GM19240 (cell line): Measurements from ENCODE around the gene PIK3R6.
"Not testable (repeated sequence)": the region's sequence is repeated elsewhere in the genome, so short reads cannot be mapped to it uniquely, and the experiment has no call there.

Experiments
- DNase-seq: peaks from one replicate; pipeline ENCODE4 v3.0.0; 2011; ENCODE audit warnings: low spot score; ENCODE audit not compliant: insufficient read length

The PIK3R6 gene

DNA sequence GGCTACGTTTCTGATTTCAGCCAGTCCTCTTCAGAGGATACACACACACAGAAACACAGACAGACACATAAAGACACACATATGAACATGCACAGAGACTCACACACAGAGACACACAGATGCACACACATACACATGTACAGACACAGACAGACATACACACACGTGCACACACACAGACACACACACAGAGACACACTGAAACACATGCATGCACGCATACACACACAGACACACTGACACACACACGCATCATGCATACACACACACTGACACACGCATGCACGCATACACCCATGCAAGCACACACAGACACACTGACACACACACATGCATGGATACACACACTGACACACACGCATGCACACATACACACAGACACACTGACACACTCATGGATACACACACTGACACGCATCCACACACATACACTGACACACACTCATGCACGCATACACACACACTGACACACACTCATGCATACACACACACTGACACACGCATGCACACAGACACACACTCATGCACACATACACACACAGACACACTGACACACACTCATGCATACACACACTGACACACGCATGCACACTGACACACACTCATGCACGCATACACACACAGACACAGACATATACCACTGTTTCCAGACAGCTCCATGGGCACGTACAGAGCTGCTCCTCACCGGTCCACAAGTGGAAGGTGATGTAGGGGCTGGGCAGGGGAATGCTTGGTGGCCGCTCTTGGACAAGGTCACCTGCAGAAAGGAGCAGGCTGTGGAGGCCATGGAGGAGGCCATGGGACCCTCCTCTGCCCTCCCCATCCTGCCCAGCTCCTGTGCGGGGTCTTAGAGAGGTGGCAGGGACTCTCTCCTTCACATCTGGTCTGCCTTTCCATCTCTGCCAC lies 38.2 kb downstream of the PIK3R6 start:
- no peak for DNase-seq

DNA sequence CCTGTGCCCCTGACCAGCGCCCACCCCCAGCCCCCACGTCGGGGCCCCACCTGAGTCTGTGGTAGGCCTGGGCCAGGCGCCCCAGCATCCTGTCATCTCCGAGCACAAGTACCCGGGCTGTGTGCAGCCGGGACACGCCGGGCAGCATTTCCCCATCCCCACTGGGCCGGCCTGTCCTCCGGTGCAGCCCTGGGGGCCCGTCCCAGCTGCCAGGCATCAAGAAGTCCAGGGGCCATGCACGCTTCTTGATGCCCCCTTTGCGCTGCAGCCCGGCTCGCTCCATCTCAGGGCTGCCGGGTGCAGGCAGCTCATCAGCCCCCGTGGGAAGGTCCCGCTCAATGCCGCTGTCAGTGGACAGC lies 39.0 kb downstream of the PIK3R6 start:
- DNase-seq, result no peak

DNA sequence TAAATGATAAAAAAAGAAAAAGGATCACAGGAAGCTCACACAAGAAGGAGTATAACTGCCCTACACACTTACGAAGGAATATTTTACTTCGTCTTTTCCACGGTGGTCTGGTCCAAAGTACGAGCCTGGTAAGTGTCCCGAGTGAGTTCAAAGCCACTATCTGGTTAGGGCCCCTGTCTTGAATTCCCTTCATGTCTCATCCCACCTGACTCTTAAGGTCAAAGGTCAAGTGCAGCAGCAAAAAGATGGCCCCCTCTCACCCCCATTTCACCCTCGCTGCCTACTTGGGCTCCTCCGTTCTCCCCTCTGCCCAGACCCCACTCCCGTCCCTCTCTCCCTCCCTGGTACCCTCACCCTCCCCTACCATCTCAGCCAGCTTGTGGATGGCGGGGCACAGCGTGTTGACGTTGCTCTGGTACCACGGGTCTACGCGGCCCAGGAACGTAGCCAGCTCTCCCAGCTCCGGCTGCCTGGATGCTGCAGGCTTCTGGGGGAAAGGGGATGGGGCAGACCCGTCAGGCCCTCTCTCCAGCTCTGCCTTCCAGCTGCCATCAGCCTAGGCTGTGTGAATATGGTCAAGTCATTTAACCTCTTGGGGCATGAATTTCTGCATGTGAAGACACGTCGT lies 40.6 kb downstream of the PIK3R6 start:
- no peak for DNase-seq

DNA sequence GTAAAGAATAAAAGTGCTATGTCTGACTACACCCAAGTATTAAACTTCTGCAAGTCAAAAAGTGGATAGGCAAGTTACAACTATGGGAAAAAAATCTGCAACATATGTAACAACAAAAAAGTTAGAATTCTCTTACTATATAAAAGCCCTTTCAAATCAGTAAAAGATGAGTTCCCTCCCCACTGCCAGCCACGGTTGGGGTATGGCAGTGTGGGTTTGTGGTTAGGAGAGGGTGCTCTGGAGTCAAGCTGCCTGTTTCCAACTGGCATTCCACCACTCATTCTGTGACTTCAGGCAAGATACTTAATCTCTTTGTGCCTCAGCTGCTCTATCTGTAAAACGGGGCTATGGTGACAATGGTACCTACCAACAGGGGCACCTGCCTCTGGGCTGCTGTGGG lies 41.7 kb downstream of the PIK3R6 start:
- DNase-seq, result no peak

DNA sequence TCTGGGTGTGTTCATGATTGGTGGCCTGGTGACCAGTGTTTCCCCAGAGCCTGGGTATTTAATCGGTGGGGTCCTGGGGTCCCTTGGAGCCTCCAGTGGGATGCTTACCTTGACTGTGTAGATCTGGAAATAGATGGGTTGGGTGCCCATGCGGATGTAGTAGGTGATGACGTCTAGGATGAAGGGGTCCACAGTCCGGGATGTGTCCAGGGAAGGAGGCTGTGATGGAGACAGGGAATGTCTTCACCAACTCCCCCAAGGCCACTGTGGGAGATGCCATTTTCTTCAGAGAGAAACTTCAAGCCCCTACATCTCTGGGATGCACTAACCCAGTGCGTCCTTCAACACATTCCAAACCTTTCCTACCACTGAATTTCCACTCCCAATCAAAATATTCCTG lies 44.2 kb downstream of the PIK3R6 start:
- no peak for DNase-seq

- no peak for DNase-seq
These were observed 45.0 kb downstream of the PIK3R6 start for GRCh38 chr17:8822401-8823035.

GRCh38 chr17:8821446-8822105 lies 45.9 kb downstream of the PIK3R6 start:
- DNase-seq, result no peak

DNA sequence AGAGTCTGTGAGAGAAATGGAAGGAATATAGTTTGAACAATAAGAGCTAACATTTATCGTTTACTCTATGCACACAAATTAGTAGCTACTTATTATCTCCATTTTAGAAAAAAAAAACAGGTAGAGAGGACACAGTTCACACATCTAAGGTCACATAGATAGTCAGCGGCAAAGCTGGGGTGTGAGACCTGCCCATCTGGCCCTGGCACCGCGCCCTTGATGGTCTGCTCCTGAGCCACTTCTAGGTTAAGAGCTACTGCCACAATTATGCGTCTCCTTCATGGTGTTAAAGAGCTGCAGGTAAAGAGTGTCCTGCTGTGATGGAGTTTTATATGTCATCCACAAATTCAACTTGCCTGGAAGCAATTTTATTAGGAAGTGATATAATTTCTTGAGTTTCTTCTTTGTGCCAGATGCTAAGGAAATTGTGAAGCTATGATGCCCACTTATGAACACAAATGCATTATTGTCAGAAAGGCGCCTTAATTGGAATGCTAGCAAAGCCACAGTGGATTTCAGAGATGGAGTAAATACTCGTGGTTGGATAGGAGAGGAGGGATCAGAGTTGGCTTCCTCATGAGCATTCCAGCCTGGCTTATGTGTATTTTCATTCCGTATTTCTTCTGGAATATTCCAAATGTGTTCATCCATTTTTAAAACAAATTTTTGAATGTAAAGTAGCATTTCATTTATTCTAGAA lies 47.0 kb downstream of the PIK3R6 start:
- DNase-seq, result no peak

DNA sequence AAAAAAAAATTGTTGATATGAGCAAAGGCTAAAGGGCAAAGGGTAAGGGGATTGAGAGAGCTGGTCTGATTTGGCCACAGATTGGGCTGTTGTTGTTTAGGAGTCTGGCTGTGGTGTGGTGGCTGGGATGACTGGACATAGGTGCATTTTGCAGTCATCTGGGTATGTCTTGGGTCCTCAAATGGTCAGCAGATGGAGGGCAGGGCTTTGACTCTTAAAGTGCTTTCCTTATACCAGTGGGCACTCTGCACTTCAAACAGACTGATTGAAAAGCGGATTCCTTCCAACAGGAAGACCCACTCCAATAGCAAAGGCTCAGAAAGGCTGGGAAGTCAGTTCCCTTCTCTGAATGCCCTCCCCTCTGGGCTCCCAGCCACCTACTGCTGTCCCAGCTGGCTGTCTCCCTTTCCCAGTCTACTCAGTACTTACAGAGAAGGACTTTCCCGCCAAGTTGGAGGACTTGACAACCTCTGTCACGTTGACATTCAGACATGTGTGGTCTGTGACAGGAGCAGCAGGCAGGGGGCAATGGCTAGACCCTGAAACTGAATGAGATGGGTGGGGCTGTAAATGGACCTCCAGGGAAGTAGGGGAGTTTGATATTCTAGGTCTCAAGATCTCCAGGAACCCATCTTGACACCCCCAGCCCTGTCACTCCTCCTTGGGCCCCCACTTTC lies 48.7 kb downstream of the PIK3R6 start:
- DNase-seq, result no peak

DNA sequence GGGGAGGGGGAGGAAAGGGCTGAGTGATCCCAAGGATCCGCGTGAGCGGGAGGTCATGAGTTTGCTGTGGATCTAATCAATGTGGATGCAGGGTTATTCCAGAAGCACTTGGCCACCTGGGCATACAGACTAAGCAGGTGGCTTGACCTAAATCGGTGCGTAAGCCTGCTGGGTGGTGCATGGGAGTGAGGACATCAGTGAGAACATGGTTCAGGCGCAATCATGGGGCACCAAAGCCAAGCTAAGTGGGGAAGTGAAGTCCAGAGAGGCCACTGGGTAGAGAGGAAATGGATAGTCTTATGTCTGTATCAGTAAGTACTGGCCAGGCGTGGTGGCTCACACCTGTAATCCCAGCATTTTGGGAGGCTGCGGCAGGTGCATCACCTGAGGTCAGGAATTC lies 49.4 kb downstream of the PIK3R6 start:
- DNase-seq, result no peak

- DNase-seq, result peak; percentile 92
These were observed 60.4 kb downstream of the PIK3R6 start for GRCh38 chr17:8806926-8807550.

DNA sequence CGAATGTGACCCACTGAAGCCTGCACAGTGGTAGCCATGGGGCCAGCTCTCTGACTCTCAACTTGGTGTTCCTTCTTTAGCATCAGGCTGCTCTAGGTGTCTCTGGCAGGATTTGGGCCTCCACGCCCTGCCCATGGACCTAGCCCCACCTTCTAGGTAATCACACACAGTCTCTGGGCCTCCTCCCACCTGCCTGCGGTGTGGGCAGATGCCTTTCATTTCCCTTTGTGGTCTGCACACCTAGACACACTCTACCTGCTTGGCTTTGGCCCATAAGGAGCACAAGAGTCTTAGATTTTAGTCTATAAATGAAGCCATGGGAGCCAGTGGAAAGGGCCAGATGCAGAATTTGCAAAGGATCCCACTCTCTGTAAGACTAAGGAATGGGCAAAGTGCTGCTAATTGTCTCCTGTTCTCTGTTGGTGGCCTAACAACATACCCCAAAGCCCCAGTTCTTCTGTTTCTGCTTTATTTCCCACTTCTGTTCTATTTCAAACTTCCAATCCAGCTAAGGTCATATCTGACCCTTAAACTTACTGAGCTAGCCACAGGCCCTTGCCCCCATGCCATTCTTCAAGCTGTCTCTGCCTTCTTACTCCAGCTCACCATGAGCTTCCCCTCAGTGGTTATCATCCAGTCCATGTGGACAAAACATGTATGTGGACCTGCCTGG lies 61.1 kb downstream of the PIK3R6 start:
- DNase-seq, result no peak

DNA sequence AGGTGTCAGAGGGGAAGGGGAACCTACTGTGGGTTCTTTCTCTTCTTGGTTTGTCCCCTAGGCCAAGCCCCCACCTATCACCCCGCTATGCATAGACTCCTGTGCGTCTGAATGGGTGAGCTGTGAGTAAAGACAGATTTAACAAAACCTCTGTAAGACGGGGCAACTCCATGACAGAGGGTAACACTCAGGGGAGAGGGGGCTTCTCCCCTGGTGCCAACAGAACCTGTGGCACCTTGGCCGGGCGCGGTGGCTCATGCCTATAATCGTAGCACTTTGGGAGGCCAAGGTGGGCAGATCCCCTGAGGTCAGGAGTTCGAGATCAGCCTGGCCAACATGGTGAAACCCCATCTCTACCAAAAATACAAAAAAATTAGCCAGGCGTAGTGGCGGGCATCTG lies 62.1 kb downstream of the PIK3R6 start:
- not testable (repeated sequence) for DNase-seq

DNA sequence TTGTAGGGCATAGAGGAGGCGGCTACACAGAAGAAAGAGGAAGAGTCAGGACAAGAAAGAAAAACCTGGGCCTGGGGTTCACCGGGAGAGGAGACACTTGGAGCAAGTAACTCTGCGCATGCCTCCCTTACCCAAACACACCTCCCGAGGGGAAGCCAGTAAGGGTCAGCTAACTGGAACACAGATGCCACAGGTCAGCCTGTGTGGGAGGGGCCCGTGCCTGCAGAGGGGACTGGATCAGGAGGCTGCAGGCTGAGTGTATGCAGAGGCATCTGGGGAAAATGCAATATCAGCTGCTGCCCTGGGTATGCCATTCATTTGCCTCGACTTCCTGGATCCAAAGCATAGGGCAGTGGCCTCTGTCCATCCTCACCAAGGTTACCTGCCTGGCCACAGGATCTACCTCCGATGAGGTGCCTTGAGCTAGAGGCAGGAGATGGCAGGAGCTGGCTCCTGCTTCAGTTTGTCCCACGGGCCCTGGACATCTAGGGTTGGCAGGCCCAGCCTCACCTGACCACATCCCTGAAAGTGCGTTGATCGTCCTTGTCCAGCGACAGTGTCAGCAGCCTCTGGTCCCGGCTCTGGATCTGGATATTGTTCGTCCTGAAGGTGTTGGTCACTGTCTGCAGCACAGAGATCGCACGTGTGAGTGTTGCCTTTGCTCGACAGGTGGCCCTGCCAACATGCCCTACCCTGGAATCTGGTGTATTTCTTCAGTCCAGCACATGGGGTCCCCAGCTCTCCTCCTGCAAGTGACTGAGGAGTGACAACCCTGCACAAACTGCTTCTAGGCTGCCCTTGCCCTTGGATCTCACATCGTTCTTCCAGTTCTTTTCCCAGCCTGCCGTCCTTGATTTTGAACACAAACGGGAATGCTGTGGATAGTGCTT lies 63.7 kb downstream of the PIK3R6 start:
- DNase-seq, result no peak

DNA sequence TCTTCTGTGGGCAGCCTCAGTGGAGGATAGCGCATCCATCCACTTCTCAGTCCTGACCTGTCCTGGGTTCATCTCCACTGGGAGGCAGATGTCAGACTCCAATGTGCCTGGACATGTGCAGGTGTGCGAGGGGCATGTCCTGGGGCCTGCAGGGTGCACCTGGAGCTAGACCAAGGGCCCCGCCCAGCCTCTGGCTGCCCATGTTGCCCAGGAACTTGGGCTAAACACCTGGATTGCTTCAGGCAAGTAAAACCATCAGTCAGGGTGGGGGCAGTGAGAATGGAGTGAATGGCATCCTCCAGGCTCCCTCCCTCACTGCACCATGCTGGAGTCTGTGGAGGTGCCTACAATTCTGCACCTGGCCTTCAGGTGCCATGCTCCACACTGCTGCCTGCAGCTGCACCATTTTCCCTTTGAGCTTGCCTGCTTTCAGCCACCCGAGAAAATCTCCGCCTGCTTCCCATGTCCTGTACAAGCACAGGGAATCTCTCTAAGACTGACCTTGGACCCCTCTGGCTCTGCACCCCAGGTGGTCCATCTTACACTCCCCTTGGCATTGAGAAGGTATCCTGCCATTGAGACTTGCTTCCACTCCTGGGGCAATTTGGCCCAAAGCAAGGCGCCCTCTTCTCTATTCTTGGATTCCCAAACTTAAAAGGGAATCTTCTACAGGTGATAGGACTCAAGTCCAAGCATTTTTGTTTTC lies 66.2 kb downstream of the PIK3R6 start:
- no peak for DNase-seq

DNA sequence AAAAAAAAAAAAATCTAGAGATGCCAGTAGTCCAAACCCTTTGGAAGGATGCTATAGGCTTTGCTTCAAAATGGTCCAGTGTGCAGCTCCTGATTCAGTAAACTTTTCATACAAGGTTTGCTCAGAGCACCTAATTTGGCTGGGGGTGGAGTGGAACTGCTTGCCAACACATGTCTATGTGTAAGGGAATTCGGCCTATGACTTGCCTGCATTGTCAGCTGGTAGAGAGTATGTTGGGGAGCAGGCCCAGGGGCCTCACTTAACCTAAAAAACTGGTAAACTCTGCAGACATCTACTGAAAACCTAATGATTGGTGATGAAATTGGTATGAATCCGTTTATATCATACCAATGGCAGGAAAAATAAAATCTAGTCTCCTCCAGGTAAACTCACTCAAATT lies 66.8 kb downstream of the PIK3R6 start:
- no peak for DNase-seq

DNA sequence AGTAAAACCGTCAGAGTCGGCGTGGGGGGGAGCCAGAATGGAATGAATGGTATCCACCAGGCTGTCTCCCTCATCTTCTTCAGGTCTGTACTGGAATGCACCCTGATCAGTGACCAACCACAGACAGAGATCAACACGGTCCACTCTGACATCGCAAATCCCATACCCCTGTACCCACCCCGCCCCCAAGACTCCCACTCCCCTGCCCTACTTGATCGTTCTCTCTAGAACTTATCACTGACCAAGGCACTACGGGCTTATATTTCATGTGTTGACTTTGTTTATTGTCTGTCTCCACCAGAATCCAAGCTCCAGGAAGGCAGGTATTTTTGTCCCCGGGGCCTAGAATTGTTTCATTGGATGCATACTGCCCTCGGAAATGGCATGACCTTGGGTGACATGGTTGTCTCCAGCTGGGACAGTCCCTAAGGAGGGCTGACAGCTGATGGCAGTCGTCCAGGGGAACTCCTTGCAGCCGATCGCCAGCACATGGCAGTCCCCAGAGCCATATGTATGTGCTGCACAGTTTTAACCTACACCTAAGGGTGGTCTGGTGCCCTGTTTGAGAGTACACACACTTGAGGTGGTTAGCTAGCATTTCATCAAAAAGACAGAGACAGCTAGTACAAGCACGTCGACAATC lies 67.8 kb downstream of the PIK3R6 start:
- no peak for DNase-seq
